ENCODE measurements around the gene PSME2. TPM values are rescaled to one million over a fixed set of nuclear protein-coding genes. Genes with fewer than 3 reads are reported as not detected.
"Not testable (repeated sequence)": the region's sequence is repeated elsewhere in the genome, so short reads cannot be mapped to it uniquely, and the experiment has no call there.

The PSME2 gene
- total and polyA plus RNA-seq, 5 donors from 2014 or later: 167 to 603 (median 393) TPM

GRCh38 chr14:24113801-24114531, 32.4 kb downstream of the PSME2 start:
- H3K36me3 Mint-ChIP-seq: peaks cover 22% of the 10 kb centered on the region
- Histone ChIP-seq H3K4me1 (ENCODE audit: control insufficient read depth, insufficient read depth, low read length, poor library complexity, severe bottlenecking) (peaks cover 35% of the 10 kb centered on the region), H3K36me3 (ENCODE audit: control insufficient read depth, insufficient read depth, low read length) (peaks cover 23% of the 10 kb centered on the region), H3K27ac (ENCODE audit: insufficient read depth, low read length, poor library complexity, severe bottlenecking) (peak overlapping the region; percentile 100), H3K9me3 (ENCODE audit: control insufficient read depth in 2 of 2, low read length in 2 of 2) (no peaks in the 10 kb centered on the region), H3K27me3 (ENCODE audit: control insufficient read depth, insufficient read depth, low read length) (no peaks in the 10 kb centered on the region), H3K4me3 (ENCODE audit: low read depth, low read length) (peak overlapping the region; percentile 92)
- H3K27me3 Mint-ChIP-seq: no peaks in the 10 kb centered on the region
- H3K4me1 Mint-ChIP-seq: peaks cover 8 to 47% (median 26%) of the 10 kb centered on the region in 4 donors
- ATAC-seq (ENCODE audit: low read depth in 2 of 2): peak; percentile 17
- peak overlapping the region; percentile 98 to 100 (median 100) for H3K27ac Mint-ChIP-seq
- peak overlapping the region; percentile 92 to 97 (median 94) for H3K4me3 Mint-ChIP-seq
- DNase-seq: peak; percentile 72 to 92 (median 88)
- peaks cover 0 to under 1% (median 0%) of the 10 kb centered on the region in 7 donors for H3K9me3 Mint-ChIP-seq

GRCh38 chr14:24113379-24113800, 33.0 kb downstream of the PSME2 start:
- peak overlapping the region; percentile 98 to 100 (median 100) for H3K27ac Mint-ChIP-seq
- H3K4me1 Mint-ChIP-seq: peaks cover 12 to 49% (median 29%) of the 10 kb centered on the region in 4 donors
- H3K9me3 Mint-ChIP-seq: peaks cover 0 to 1% (median 0%) of the 10 kb centered on the region in 7 donors
- H3K4me3 Mint-ChIP-seq: peak overlapping the region; percentile 92 to 97 (median 94)
- H3K36me3 Mint-ChIP-seq: peaks cover 17% of the 10 kb centered on the region
- DNase-seq (no peak), ATAC-seq (ENCODE audit: low read depth in 2 of 2) (no peak)
- no peaks in the 10 kb centered on the region for H3K27me3 Mint-ChIP-seq
- H3K27ac ChIP-seq (ENCODE audit: insufficient read depth, low read length, poor library complexity, severe bottlenecking): peak overlapping the region; percentile 100
- no peaks in the 10 kb centered on the region for H3K9me3 ChIP-seq (ENCODE audit: control insufficient read depth in 2 of 2, low read length in 2 of 2)
- H3K4me3 ChIP-seq (ENCODE audit: low read depth, low read length): peak overlapping the region; percentile 92
- no peaks in the 10 kb centered on the region for H3K27me3 ChIP-seq (ENCODE audit: control insufficient read depth, insufficient read depth, low read length)
- H3K4me1 ChIP-seq (ENCODE audit: control insufficient read depth, insufficient read depth, low read length, poor library complexity, severe bottlenecking): peaks cover 41% of the 10 kb centered on the region
- peaks cover 17% of the 10 kb centered on the region for H3K36me3 ChIP-seq (ENCODE audit: control insufficient read depth, insufficient read depth, low read length)

DNA sequence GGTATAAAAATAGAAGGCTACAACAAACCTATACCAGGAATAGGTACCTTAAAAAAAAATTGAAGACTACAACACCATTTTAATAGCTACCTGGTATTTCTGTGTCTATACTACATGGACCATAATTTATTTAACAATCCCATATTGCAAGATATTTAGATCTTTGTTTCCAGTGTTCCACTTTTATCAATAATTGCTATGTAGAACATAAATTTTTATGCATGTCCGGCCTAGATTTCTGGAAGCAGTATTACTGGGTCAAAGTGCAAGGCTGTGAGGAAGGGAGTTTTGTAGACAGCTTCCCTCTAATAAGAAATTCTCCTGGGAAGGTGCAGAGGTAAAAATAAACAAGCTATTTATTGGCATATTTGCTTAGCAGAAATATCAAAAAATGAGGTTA, 35.9 kb downstream of the PSME2 start:
- no peak for DNase-seq
- Mint-ChIP-seq H3K4me3 (peak overlapping the region in 1 of 4 donors; percentile 39), H3K27me3 (no peaks in the 10 kb centered on the region), H3K4me1 (peaks cover 9 to 28% (median 18%) of the 10 kb centered on the region in 4 donors), H3K9me3 (peaks cover 0 to 1% (median 0%) of the 10 kb centered on the region in 7 donors), H3K36me3 (no peaks in the 10 kb centered on the region), H3K27ac (peak overlapping the region in 1 of 3 donors; percentile 60)
- peaks cover 21% of the 10 kb centered on the region for H3K4me1 ChIP-seq (ENCODE audit: control insufficient read depth, insufficient read depth, low read length, poor library complexity, severe bottlenecking)
- no peaks in the 10 kb centered on the region for H3K27me3 ChIP-seq (ENCODE audit: control insufficient read depth, insufficient read depth, low read length)
- no peak overlapping the region for H3K4me3 ChIP-seq (ENCODE audit: low read depth, low read length)
- no peak for ATAC-seq (ENCODE audit: low read depth in 2 of 2)
- H3K36me3 ChIP-seq (ENCODE audit: control insufficient read depth, insufficient read depth, low read length): no peaks in the 10 kb centered on the region
- no peaks in the 10 kb centered on the region for H3K9me3 ChIP-seq (ENCODE audit: control insufficient read depth in 2 of 2, low read length in 2 of 2)
- no peak overlapping the region for H3K27ac ChIP-seq (ENCODE audit: insufficient read depth, low read length, poor library complexity, severe bottlenecking)

DNA sequence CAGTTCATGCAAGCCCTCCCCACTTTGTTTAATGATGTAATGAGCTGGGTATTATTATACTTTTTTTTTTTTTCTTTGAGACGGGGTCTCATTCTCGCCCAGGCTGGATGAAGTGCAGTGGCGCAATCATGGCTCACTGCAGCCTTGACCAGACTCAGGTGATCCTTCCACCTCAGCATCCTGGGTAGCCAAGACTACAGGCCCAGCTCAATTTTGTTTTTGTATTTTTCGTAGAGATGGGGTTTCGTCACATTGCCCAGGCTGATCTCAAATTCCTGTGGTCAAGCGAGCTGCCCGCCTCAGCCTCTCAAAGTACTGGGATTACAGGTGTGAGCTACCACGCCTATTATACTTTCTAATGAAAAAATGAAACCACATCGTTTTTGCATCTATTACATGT, 36.4 kb downstream of the PSME2 start:
- H3K4me3 Mint-ChIP-seq: no peak overlapping the region
- H3K36me3 Mint-ChIP-seq: peaks cover 2% of the 10 kb centered on the region
- no peaks in the 10 kb centered on the region for H3K36me3 ChIP-seq (ENCODE audit: control insufficient read depth, insufficient read depth, low read length)
- DNase-seq (no peak), ATAC-seq (ENCODE audit: low read depth in 2 of 2) (no peak)
- H3K4me1 ChIP-seq (ENCODE audit: control insufficient read depth, insufficient read depth, low read length, poor library complexity, severe bottlenecking): peaks cover 17% of the 10 kb centered on the region
- no peak overlapping the region for H3K4me3 ChIP-seq (ENCODE audit: low read depth, low read length)
- no peaks in the 10 kb centered on the region for H3K9me3 ChIP-seq (ENCODE audit: control insufficient read depth in 2 of 2, low read length in 2 of 2)
- H3K4me1 Mint-ChIP-seq: peaks cover 6 to 23% (median 16%) of the 10 kb centered on the region in 4 donors
- no peaks in the 10 kb centered on the region for H3K27me3 ChIP-seq (ENCODE audit: control insufficient read depth, insufficient read depth, low read length)
- no peak overlapping the region for H3K27ac Mint-ChIP-seq
- H3K27me3 Mint-ChIP-seq: no peaks in the 10 kb centered on the region
- peaks cover 0 to 1% (median 0%) of the 10 kb centered on the region in 7 donors for H3K9me3 Mint-ChIP-seq
- H3K27ac ChIP-seq (ENCODE audit: insufficient read depth, low read length, poor library complexity, severe bottlenecking): no peak overlapping the region

GRCh38 chr14:24108336-24108874, 38.0 kb downstream of the PSME2 start:
- peaks cover 13% of the 10 kb centered on the region for H3K4me1 ChIP-seq (ENCODE audit: control insufficient read depth, insufficient read depth, low read length, poor library complexity, severe bottlenecking)
- Mint-ChIP-seq H3K27ac (peak overlapping the region; percentile 90 to 99 (median 95)), H3K4me1 (peaks cover 9 to 21% (median 15%) of the 10 kb centered on the region in 4 donors), H3K9me3 (peaks cover 0 to 1% (median 0%) of the 10 kb centered on the region in 7 donors), H3K4me3 (peak overlapping the region in 1 of 4 donors; percentile 70), H3K27me3 (no peaks in the 10 kb centered on the region), H3K36me3 (peaks cover 15% of the 10 kb centered on the region)
- no peak for DNase-seq
- H3K36me3 ChIP-seq (ENCODE audit: control insufficient read depth, insufficient read depth, low read length): peaks cover 6% of the 10 kb centered on the region
- no peaks in the 10 kb centered on the region for H3K9me3 ChIP-seq (ENCODE audit: control insufficient read depth in 2 of 2, low read length in 2 of 2)
- H3K27me3 ChIP-seq (ENCODE audit: control insufficient read depth, insufficient read depth, low read length): no peaks in the 10 kb centered on the region
- H3K27ac ChIP-seq (ENCODE audit: insufficient read depth, low read length, poor library complexity, severe bottlenecking): peak overlapping the region; percentile 82
- ATAC-seq (ENCODE audit: low read depth in 2 of 2): peak; percentile 16 to 18
- H3K4me3 ChIP-seq (ENCODE audit: low read depth, low read length): peak overlapping the region; percentile 46

- Histone ChIP-seq H3K27me3 (ENCODE audit: control insufficient read depth, insufficient read depth, low read length) (no peaks in the 10 kb centered on the region), H3K4me1 (ENCODE audit: control insufficient read depth, insufficient read depth, low read length, poor library complexity, severe bottlenecking) (peaks cover 9% of the 10 kb centered on the region), H3K9me3 (ENCODE audit: control insufficient read depth in 2 of 2, low read length in 2 of 2) (no peaks in the 10 kb centered on the region), H3K27ac (ENCODE audit: insufficient read depth, low read length, poor library complexity, severe bottlenecking) (no peak overlapping the region), H3K4me3 (ENCODE audit: low read depth, low read length) (no peak overlapping the region), H3K36me3 (ENCODE audit: control insufficient read depth, insufficient read depth, low read length) (peaks cover 18% of the 10 kb centered on the region)
- no peak overlapping the region for H3K27ac Mint-ChIP-seq
- H3K36me3 Mint-ChIP-seq: peaks cover 28% of the 10 kb centered on the region
- DNase-seq (no peak), ATAC-seq (ENCODE audit: low read depth in 2 of 2) (no peak)
- H3K27me3 Mint-ChIP-seq: no peaks in the 10 kb centered on the region
- H3K4me3 Mint-ChIP-seq: no peak overlapping the region
- H3K9me3 Mint-ChIP-seq: peaks cover 0 to 1% (median 0%) of the 10 kb centered on the region in 7 donors
- H3K4me1 Mint-ChIP-seq: peaks cover 9 to 21% (median 13%) of the 10 kb centered on the region in 4 donors
Observed at GRCh38 chr14:24106672-24107271, 39.6 kb downstream of the PSME2 start.

DNA sequence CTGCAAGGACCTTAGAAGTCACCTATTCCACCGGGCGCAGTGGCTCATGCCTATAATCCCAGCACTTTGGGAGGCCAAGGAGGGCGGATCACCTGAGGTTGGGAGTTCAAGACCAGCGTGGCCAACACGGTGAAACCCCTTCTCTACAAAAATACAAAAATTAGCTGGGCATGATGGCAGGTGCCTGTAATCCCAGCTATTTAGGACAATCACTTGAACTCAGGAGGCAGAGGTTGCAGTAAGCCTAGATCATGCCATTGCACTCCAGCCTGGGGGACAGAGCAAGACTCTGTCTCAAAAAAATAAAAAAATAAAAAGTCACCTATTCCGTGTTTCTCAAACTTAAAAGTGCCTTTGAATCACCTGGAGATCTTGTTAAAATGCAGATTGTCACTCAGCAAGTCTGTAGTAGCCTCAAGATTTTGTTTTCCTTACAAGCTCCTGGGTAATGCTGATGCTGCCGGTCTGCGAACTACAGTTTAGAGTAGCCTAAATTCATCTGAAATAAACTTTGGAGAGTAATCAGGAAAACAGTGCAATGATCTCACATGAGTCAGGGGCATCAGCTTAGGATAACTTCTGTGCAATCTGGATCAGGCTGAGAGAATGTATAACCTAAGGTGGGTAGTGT, 40.7 kb downstream of the PSME2 start:
- not testable (repeated sequence) for H3K27ac ChIP-seq (ENCODE audit: insufficient read depth, low read length, poor library complexity, severe bottlenecking); H3K27me3 Mint-ChIP-seq
- H3K27ac Mint-ChIP-seq: peak overlapping the region in 2 of 3 donors; percentile 9 to 17

More for the DNA sequence above, 40.7 kb downstream of the PSME2 start:
- not testable (repeated sequence) for H3K27me3 ChIP-seq (ENCODE audit: control insufficient read depth, insufficient read depth, low read length); H3K4me3 ChIP-seq (ENCODE audit: low read depth, low read length); H3K4me1 ChIP-seq (ENCODE audit: control insufficient read depth, insufficient read depth, low read length, poor library complexity, severe bottlenecking); DNase-seq; ATAC-seq (ENCODE audit: low read depth in 2 of 2); H3K9me3 Mint-ChIP-seq; H3K4me3 Mint-ChIP-seq; H3K9me3 ChIP-seq (ENCODE audit: control insufficient read depth in 2 of 2, low read length in 2 of 2)
- peaks cover 19% of the 10 kb centered on the region for H3K36me3 ChIP-seq (ENCODE audit: control insufficient read depth, insufficient read depth, low read length)
- H3K36me3 Mint-ChIP-seq: peaks cover 33% of the 10 kb centered on the region
- H3K4me1 Mint-ChIP-seq: peaks cover 9 to 21% (median 13%) of the 10 kb centered on the region in 4 donors

All from CD4-positive, CD25-positive, alpha-beta regulatory T cell (primary cell).